Measurements from ENCODE around the gene STARD7.

DNA sequence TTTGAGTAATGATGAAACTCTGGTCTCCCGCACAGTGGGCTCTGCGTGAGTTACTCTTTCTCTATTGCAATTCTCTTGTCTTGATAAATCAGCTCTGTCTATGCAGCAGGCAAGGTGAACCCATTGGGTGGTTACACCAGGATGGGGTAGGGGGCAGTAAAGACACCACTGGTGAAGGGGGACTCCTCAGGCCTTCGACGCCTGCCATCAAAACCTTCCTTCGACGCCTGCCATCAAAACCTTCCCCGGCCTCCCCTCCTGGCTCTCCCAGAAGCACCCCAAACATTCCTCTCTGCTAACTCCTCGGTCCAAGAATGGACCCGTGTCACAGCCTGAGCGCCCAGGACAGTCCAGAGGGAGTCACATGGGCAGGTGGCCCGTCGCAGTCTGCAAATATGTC, 4.8 kb upstream of the STARD7 start:
- TF ChIP-seq, protein P1, sequence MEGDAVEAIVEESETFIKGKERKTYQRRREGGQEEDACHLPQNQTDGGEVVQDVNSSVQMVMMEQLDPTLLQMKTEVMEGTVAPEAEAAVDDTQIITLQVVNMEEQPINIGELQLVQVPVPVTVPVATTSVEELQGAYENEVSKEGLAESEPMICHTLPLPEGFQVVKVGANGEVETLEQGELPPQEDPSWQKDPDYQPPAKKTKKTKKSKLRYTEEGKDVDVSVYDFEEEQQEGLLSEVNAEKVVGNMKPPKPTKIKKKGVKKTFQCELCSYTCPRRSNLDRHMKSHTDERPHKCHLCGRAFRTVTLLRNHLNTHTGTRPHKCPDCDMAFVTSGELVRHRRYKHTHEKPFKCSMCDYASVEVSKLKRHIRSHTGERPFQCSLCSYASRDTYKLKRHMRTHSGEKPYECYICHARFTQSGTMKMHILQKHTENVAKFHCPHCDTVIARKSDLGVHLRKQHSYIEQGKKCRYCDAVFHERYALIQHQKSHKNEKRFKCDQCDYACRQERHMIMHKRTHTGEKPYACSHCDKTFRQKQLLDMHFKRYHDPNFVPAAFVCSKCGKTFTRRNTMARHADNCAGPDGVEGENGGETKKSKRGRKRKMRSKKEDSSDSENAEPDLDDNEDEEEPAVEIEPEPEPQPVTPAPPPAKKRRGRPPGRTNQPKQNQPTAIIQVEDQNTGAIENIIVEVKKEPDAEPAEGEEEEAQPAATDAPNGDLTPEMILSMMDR (IDR thresholded peaks at IDR 0.05) = no peak
- no peak for TF ChIP-seq POLR2A (IDR thresholded peaks at IDR 0.05)

Data from Peyer's patch (tissue), 4 donors.